Stomach (tissue), 9 donors: Measurements from ENCODE around the gene CREB5. TPM values are rescaled to one million over a fixed set of nuclear protein-coding genes. Genes with fewer than 3 reads are reported as not detected.
"Not testable (repeated sequence)": the region's sequence is repeated elsewhere in the genome, so short reads cannot be mapped to it uniquely, and the experiment has no call there.

ENCODE experiments used
- DNase-seq, 2 donors: peaks; one replicate each; pipeline versions ENCODE4 v3.0.0 to v3.0.0-alpha.2; 2013 to 2019
- H3K27ac ChIP-seq, 5 donors: fragments of 200-600 bp in 4 of 5; sonication (generic) in 4 of 5; one replicate each; pipeline ENCODE4 v1.5.1; 2013 to 2019; ENCODE audit warnings: mild to moderate bottlenecking in 1 of 5, moderate library complexity in 1 of 5
- H3K27me3 ChIP-seq, 3 donors: fragments of 200-600 bp; sonication (generic); one replicate each; pipeline ENCODE4 v1.5.1; 2017 to 2019; ENCODE audit warnings: mixed run types in 1 of 3
- H3K36me3 ChIP-seq, 4 donors: fragments of 200-600 bp; sonication (generic); 1 replicate in 3 of 4; 2 replicates in 1 of 4; pipeline ENCODE4 v1.5.1; 2016 to 2019
- H3K4me1 ChIP-seq, 4 donors: fragments of 200-600 bp; sonication (generic); one replicate each; pipeline ENCODE4 v1.5.1; 2016 to 2019
- H3K4me3 ChIP-seq, 4 donors: fragments of 200-600 bp; sonication (generic) in 3 of 4; one replicate each; pipeline ENCODE4 v1.5.1; 2016 to 2019; ENCODE audit warnings: mild to moderate bottlenecking in 1 of 4
- H3K9me3 ChIP-seq, 4 donors: fragments of 200-600 bp; sonication (generic); one replicate each; pipeline ENCODE4 v1.5.1; 2016 to 2019
- EP300 ChIP-seq: sonication (generic); formaldehyde crosslinking; IDR thresholded peaks from one replicate; pipeline ENCODE4 v1.6.1; 2017; ENCODE audit warnings: antibody characterized with exemption
- POLR2A ChIP-seq, 4 donors: fragments of 450-650 bp; IDR thresholded peaks; one replicate each; pipeline ENCODE4 v1.6.1; 2016; ENCODE audit warnings: antibody characterized with exemption in 4 of 4, control low read depth in 2 of 4, mild to moderate bottlenecking in 1 of 4, moderate library complexity in 1 of 4
- POLR2AphosphoS5 ChIP-seq, 3 donors: sonication (generic); formaldehyde crosslinking; IDR thresholded peaks; one replicate each; pipeline ENCODE4 v1.6.1; 2016; ENCODE audit warnings: antibody characterized with exemption in 3 of 3
- WGBS, 5 donors: extraction: QIAGEN DNeasy Blood & Tissue Kit in 3 of 5; methylation state at CpG; one replicate each; pipeline versions ENCODE4 v1.1.5 to v1.1.7; 2013 to 2018; 5-methylcytosine and 5-hydroxymethylcytosine counted together
- intact Hi-C: fragments of 100-400 bp; cut with DNase I; formaldehyde crosslinking; loops from one replicate; pipeline ENCODE4 v1.15.1; 2023; ENCODE audit warnings: low total_unique reads
- polyA plus RNA-seq, 3 donors: library from polyadenylated mRNA; stranded (reverse); fragments of 200-250 nt; gene quantifications; one replicate each; pipeline ENCODE4 v1.2.3, GENCODE V29; 2013
- total RNA-seq, 5 donors: library from RNA; depleted of rRNA; stranded (reverse); fragments of >200 nt; gene quantifications; one replicate each; pipeline versions ENCODE4 v1.1.0 to v1.2.3, GENCODE V29; 2014 to 2016
- TF ChIP-seq, protein P1 (sequence below), 7 experiments: fragments of 450-650 bp in 4 of 7; fragments of 200-600 bp in 3 of 7; sonication (generic) in 3 of 7; IDR thresholded peaks; one replicate each; pipeline ENCODE4 v1.5.1; 2016 to 2019; ENCODE audit warnings: antibody characterized with exemption in 7 of 7, control low read depth in 2 of 7, mild to moderate bottlenecking in 1 of 7
- donor health status: healthy with polysubstance abuse.
- donor health status: Bipolar disorder and iron deficiency.
- donor health status: healthy.

The CREB5 gene
- total and polyA plus RNA-seq, 8 donors = 0.68 to 30.3 (median 1.5) TPM; not detected in 1

DNA sequence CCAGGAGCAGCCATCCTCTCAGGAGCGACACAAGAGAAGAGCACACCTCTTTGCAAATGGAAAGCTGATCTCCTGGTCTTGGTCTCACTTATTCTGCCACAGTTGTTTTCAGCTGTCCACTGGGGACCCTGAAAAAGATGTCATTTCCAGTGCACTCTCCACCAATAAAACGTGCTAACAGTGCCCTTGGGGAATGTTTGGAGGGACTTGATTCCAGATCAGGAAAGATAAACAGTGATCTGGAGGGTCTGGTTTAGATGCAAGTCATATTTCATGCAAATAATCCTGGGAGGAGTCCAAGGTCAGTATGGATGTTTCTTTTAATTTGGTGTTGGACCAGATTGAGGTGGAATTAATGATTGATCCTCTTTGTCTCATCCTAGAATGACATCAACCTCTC is 185.0 kb downstream of the CREB5 start:
- Histone ChIP-seq H3K9me3 (no peaks in the 10 kb centered on the region), H3K36me3 (no peaks in the 10 kb centered on the region), H3K4me3 (no peak overlapping the region), H3K27ac (no peak overlapping the region), H3K27me3 (no peaks in the 10 kb centered on the region), H3K4me1 (no peaks in the 10 kb centered on the region)
- DNase-seq = no peak
- intact Hi-C loops = no loop called here
- 40 to 77% (median 71%) methylated on average over 2 of the region's 2 CpGs for WGBS, 5 donors
- TF ChIP-seq, protein P1, sequence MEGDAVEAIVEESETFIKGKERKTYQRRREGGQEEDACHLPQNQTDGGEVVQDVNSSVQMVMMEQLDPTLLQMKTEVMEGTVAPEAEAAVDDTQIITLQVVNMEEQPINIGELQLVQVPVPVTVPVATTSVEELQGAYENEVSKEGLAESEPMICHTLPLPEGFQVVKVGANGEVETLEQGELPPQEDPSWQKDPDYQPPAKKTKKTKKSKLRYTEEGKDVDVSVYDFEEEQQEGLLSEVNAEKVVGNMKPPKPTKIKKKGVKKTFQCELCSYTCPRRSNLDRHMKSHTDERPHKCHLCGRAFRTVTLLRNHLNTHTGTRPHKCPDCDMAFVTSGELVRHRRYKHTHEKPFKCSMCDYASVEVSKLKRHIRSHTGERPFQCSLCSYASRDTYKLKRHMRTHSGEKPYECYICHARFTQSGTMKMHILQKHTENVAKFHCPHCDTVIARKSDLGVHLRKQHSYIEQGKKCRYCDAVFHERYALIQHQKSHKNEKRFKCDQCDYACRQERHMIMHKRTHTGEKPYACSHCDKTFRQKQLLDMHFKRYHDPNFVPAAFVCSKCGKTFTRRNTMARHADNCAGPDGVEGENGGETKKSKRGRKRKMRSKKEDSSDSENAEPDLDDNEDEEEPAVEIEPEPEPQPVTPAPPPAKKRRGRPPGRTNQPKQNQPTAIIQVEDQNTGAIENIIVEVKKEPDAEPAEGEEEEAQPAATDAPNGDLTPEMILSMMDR (IDR thresholded peaks at IDR 0.05) = no peak
- TF ChIP-seq POLR2A (IDR thresholded peaks at IDR 0.05) (no peak), POLR2AphosphoS5 (IDR thresholded peaks at IDR 0.05) (no peak), EP300 (no peak)

- H3K27ac ChIP-seq, H3K36me3 ChIP-seq, intact Hi-C loops, DNase-seq, H3K27me3 ChIP-seq, H3K4me1 ChIP-seq, H3K4me3 ChIP-seq, H3K9me3 ChIP-seq: not testable (repeated sequence)
- WGBS, 5 donors = 82 to 91% (median 87%) methylated on average over 5 of the region's 5 CpGs
Observed at GRCh38 chr7:28598037-28598436, 185.7 kb downstream of the CREB5 start.

DNA sequence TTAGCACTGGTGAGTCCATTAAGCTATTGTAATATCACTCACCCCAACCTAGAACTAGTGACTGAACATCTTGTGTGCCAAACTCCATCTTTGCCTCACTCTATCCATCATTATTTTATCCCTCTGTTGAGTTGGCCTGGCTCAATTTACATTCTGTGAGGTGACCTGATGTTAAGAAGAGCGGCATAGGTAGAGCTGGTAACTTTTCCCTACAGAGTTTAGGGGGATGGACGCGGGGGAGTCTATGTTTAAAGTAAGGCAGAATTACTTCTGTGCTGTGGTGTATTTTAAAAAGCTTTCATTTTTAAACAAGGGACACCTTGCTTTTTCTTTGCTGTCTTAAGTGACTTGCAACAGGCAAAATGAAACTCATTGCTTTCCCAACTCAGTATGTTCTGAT is 186.3 kb downstream of the CREB5 start:
- DNase-seq = no peak
- intact Hi-C loops = no loop called here
- H3K4me1 ChIP-seq = no peaks in the 10 kb centered on the region
- no peak overlapping the region for H3K27ac ChIP-seq
- H3K4me3 ChIP-seq = no peak overlapping the region
- WGBS, 5 donors = 90 to 97% (median 94%) methylated on average over 3 of the region's 3 CpGs
- no peaks in the 10 kb centered on the region for H3K27me3 ChIP-seq
- H3K9me3 ChIP-seq = no peaks in the 10 kb centered on the region
- no peaks in the 10 kb centered on the region for H3K36me3 ChIP-seq
- TF ChIP-seq EP300 = no peak
- TF ChIP-seq POLR2AphosphoS5 (IDR thresholded peaks at IDR 0.05) = no peak
- TF ChIP-seq, protein P1 (IDR thresholded peaks at IDR 0.05) = no peak
- no peak for TF ChIP-seq POLR2A (IDR thresholded peaks at IDR 0.05)

- no peak for DNase-seq
- Histone ChIP-seq H3K27ac (no peak overlapping the region), H3K36me3 (no peaks in the 10 kb centered on the region), H3K27me3 (no peaks in the 10 kb centered on the region), H3K4me1 (no peaks in the 10 kb centered on the region), H3K4me3 (no peak overlapping the region), H3K9me3 (no peaks in the 10 kb centered on the region)
- TF ChIP-seq EP300 = no peak
- 88 to 91% (median 90%) methylated on average over 5 of the region's 5 CpGs for WGBS, 5 donors
- intact Hi-C loops = no loop called here
Observed at GRCh38 chr7:28599411-28599810, 187.1 kb downstream of the CREB5 start.

- Histone ChIP-seq H3K9me3 (no peaks in the 10 kb centered on the region), H3K36me3 (no peaks in the 10 kb centered on the region), H3K4me3 (no peak overlapping the region), H3K4me1 (no peaks in the 10 kb centered on the region), H3K27ac (no peak overlapping the region), H3K27me3 (no peaks in the 10 kb centered on the region)
- 92 to 98% (median 94%) methylated on average over 3 of the region's 3 CpGs for WGBS, 5 donors
- no peak for DNase-seq
- TF ChIP-seq, protein P1 (IDR thresholded peaks at IDR 0.05) = no peak
- TF ChIP-seq POLR2AphosphoS5 (IDR thresholded peaks at IDR 0.05) (no peak), POLR2A (IDR thresholded peaks at IDR 0.05) (no peak), EP300 (no peak)
- intact Hi-C loops = no loop called here
Observed at GRCh38 chr7:28602282-28602681, 190.0 kb downstream of the CREB5 start.
